HT1080 (cell line): ENCODE measurements around the gene TUBB4B. TPM values are rescaled to one million over a fixed set of nuclear protein-coding genes. Genes with fewer than 3 reads are reported as not detected.
A peak's percentile ranks its signal among the peaks of the same experiment; 100 is the strongest.
"Not testable (repeated sequence)": the region's sequence is repeated elsewhere in the genome, so short reads cannot be mapped to it uniquely, and the experiment has no call there.

ENCODE experiments used
- DNase-seq: peaks from one replicate; pipeline ENCODE4 v3.0.0-alpha.2; 2015; ENCODE audit warnings: low read depth
- total RNA-seq: library from RNA; depleted of rRNA; stranded (reverse); fragments of >200 nt; shearing (Covaris generic); gene quantifications from 2 replicates; pipeline ENCODE4 v1.2.3, GENCODE V29; 2014

Gene TUBB4B
- total RNA-seq, 1 experiment from 2014 or later, result 993 TPM

GRCh38 chr9:137235424-137236237 lies 5.5 kb upstream of the TUBB4B start:
- no peak for DNase-seq

- peak; percentile 72 for DNase-seq
Measured at GRCh38 chr9:137236238-137236935, 4.7 kb upstream of the TUBB4B start.

GRCh38 chr9:137236936-137237421 lies 4.1 kb upstream of the TUBB4B start:
- DNase-seq, result no peak

GRCh38 chr9:137237759-137238726 lies 3.0 kb upstream of the TUBB4B start:
- no peak for DNase-seq

GRCh38 chr9:137239541-137240200 lies 1.4 kb upstream of the TUBB4B start:
- not testable (repeated sequence) for DNase-seq

GRCh38 chr9:137240318-137240840 lies 708 bp upstream of the TUBB4B start:
- peak; percentile 60 for DNase-seq

- DNase-seq, result no peak
Measured at GRCh38 chr9:137241490-137242268, 592 bp downstream of the TUBB4B start.

- no peak for DNase-seq
Measured at GRCh38 chr9:137242269-137243203, 1.4 kb downstream of the TUBB4B start.

- not testable (repeated sequence) for DNase-seq
Measured at GRCh38 chr9:137243266-137243625, 2.2 kb downstream of the TUBB4B start.

- DNase-seq, result peak; percentile 52
Measured at GRCh38 chr9:137243626-137244485, 2.8 kb downstream of the TUBB4B start.

- DNase-seq, result no peak
Measured at GRCh38 chr9:137244486-137245449, 3.7 kb downstream of the TUBB4B start.

GRCh38 chr9:137245450-137246421 lies 4.6 kb downstream of the TUBB4B start:
- no peak for DNase-seq

GRCh38 chr9:137247135-137247915 lies 6.2 kb downstream of the TUBB4B start:
- DNase-seq, result no peak

- no peak for DNase-seq
Measured at GRCh38 chr9:137247916-137248175, 6.8 kb downstream of the TUBB4B start.
